ENCODE data around the gene BROX.

Gene BROX

DNA sequence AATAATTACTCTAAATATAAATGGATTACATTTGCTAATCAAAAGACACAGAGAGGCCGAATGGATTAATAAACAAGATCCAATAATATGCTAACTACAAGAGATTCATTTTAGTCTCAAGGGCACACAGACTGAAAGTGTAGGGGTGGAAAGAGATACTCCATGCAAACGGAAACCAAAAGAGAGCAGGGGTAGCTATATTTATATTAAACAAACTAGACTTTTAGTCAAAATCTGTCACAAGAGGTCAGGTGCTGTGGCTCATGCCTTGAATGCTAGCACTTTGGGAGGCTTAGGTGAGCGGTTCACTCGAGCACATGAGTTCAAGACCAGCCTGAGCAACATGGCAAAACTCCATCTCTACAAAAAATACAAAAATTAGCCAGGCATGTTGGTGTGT, 68.9 kb downstream of the BROX start:
- H3K9me3 Mint-ChIP-seq, result no peaks in the 10 kb centered on the region
- H3K4me3 Mint-ChIP-seq, result no peak overlapping the region
- H3K4me1 Mint-ChIP-seq (ENCODE audit: low read depth), result no peaks in the 10 kb centered on the region
- H3K27me3 Mint-ChIP-seq, result peaks cover 31% of the 10 kb centered on the region
- H3K36me3 Mint-ChIP-seq (ENCODE audit: low read depth), result no peaks in the 10 kb centered on the region
- DNase-seq, result no peak
- no peak overlapping the region for H3K27ac Mint-ChIP-seq

DNA sequence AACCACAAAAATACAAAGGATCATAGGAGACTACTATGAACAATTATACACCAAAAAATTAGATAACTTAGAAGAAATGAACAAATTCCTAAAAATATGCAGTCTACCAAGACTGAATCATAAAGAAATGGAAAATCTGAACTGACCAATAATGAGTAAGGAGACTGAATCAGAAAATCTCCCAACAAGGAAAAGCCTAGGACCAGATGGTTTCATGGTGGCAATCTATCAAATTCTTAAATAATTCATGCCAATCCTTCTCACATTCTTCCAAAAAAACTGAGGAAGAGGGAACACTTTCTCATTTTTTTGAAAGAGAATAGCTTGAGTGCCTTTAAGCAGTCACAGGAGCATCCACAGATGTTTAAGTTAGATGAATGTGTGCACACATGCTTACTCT, 70.7 kb downstream of the BROX start:
- H3K9me3 Mint-ChIP-seq, result no peaks in the 10 kb centered on the region

DNA sequence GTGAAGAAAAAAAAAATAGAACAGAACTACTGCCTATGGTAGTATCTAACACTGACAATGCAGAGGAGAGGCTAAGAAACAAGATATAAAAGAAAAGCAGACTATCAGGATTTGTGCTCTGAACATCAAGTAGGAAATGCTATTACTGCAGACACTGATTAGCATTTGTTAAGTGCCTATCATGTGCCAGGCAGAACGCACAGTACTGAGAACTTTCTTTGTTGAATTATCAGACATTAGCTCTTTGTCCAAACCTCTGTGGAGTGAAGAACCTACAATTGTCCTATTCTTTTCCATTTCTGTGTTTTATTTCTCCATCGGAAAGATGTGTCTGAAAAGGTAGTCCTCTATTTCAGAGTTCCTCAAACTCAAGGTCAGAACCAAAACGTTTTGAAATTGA, 72.0 kb downstream of the BROX start:
- Mint-ChIP-seq H3K9me3 (no peaks in the 10 kb centered on the region), H3K27ac (no peak overlapping the region), H3K27me3 (peaks cover 31% of the 10 kb centered on the region), H3K4me1 (ENCODE audit: low read depth) (no peaks in the 10 kb centered on the region), H3K4me3 (no peak overlapping the region), H3K36me3 (ENCODE audit: low read depth) (no peaks in the 10 kb centered on the region)
- no peak for DNase-seq

More for the DNA sequence above, 70.7 kb downstream of the BROX start:
- Mint-ChIP-seq H3K27me3 (peaks cover 31% of the 10 kb centered on the region), H3K4me1 (ENCODE audit: low read depth) (no peaks in the 10 kb centered on the region), H3K27ac (no peak overlapping the region), H3K4me3 (no peak overlapping the region), H3K36me3 (ENCODE audit: low read depth) (no peaks in the 10 kb centered on the region)
- no peak for DNase-seq

Data from activated T-cell treated with anti-CD3 and anti-CD28 coated beads, Interleukin-2, amount 50 U/mL, for 24 hours (primary cell).